ENCODE data around the gene TNFRSF9.

- TF ChIP-seq EZH2 (IDR thresholded peaks at IDR 0.05; ENCODE audit: low read length) (no peak), CTCF (optimal IDR thresholded peaks at IDR 0.05 in 1 of 3, IDR thresholded peaks at IDR 0.05 in 1 of 3, conservative IDR thresholded peaks at IDR 0.05 in 1 of 3; ENCODE audit: extremely low read depth in 1 of 3, insufficient read depth in 2 of 3, low read length in 3 of 3) (no peak)
These were observed 49.3 kb upstream of the TNFRSF9 start for GRCh38 chr1:7989762-7990428.

Measured in keratinocyte (primary cell).